Stimulated activated CD8-positive, alpha-beta memory T cell treated with anti-CD3 and anti-CD28 coated beads, Interleukin-12 subunit alpha, Interleukin-12 subunit beta, amount 100 ng/mL, for 24 hours (primary cell): ENCODE measurements around the gene AURKB.
"Not testable (repeated sequence)": the region's sequence is repeated elsewhere in the genome, so short reads cannot be mapped to it uniquely, and the experiment has no call there.

ENCODE experiments used
- DNase-seq: peaks from one replicate; pipeline ENCODE4 v3.0.0-alpha.2; 2020; ENCODE audit errors: extremely low read depth

AURKB gene

DNA sequence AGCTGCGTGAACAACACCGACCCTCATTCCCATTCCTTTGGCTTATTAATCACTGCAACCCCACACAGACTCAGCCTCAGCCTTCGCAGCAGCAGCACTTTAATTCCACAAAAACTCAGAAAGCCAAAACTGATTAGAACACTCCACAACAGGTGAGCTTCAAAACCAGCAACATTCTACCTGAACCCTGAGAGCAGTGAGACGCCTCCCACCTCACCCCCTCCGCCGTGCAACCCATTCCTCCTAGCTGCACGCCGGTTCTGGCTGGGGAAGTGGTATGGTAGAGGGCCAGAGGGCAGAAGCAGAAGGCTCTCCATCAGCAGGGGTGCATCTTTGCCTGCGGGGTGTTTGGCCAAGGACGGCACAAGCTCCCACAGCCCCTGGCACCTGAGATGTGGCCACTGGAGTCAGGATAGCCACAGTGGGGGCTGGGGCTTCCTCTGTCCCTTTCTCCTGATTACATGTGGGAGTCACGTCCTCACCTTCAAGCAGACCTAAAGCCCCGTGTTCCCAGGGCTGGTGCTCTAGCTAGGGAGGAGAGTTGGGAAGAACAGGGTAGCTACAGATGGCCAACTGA lies 22.0 kb downstream of the AURKB start:
- no peak for DNase-seq

DNA sequence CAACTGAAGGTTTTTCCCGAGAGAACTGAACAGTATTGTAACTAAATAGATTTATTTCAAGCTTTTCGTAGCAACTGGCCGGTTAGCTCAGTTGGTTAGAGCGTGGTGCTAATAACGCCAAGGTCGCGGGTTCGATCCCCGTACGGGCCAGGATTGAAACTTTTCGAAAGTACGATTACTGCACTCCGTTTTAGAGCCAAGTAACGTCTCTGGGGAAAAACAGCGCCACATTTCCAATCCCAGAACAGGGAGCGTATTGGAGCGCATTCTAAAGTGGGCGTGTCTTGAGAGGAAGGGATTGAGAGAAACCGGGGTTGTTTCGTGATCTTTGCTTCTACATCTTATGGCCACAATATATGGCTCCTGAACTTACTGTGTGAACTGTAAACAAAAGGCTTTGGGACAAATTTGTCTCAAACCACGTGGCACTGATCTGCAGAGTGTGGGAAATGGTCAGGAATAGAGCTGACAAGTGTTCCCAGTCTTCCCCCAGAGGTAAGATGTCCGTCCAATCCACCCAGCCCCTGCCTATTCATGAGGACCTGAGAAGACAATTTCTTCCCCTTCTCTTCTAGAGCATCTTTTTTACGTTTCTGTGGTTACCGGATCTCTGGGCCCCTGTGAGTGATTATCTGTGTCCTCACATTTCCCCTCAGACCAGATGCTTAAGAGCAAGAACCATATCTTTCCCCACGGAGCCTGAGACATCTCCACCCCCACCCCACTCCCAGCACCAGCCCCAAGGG lies 22.7 kb downstream of the AURKB start:
- DNase-seq: peak; percentile 69

DNA sequence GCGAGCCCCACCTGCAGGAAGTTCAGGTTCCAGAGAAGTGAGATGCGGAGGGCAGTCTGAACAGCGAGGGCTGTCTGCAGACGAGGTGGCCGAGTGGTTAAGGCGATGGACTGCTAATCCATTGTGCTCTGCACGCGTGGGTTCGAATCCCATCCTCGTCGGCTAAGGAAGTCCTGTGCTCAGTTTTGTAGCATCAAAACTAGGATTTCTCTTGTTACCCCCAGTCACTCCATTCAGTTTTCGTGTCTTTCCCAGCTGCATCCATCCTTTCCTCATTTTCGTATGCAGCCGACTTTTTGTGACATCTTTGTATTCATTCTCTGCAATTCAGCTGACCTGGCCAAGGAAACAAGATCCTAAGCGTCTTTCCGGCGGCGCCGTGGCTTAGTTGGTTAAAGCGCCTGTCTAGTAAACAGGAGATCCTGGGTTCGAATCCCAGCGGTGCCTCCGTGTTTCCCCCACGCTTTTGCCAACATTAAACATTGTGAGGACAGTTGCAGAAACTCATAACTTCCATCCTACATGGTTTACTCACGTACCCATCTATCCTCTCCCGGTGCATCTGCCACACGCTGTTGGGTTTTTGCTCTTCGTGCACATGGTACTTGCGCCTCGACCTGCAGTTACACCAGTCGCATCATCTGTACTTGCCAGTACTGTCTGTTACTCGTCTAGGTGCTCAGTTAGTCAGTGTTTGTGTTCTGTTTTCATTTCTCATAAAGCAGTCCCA lies 23.4 kb downstream of the AURKB start:
- DNase-seq: peak; percentile 75

DNA sequence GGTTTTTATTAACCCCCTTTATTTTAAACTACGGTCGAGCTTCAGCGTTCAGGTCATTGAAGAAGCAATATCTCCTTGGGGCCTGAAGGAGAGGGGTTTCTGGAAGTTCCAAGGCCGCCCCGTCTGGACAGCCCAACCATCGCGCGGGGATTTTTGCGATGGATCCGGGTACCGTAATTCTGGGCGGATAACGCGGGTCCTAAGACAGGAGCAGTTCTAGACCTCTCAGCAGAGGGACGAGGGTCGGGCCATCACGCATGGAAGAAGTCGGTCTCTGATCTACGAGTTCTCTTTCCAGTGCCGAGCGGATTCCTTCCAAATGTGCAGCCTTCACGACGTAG lies 24.0 kb downstream of the AURKB start:
- no peak for DNase-seq

DNA sequence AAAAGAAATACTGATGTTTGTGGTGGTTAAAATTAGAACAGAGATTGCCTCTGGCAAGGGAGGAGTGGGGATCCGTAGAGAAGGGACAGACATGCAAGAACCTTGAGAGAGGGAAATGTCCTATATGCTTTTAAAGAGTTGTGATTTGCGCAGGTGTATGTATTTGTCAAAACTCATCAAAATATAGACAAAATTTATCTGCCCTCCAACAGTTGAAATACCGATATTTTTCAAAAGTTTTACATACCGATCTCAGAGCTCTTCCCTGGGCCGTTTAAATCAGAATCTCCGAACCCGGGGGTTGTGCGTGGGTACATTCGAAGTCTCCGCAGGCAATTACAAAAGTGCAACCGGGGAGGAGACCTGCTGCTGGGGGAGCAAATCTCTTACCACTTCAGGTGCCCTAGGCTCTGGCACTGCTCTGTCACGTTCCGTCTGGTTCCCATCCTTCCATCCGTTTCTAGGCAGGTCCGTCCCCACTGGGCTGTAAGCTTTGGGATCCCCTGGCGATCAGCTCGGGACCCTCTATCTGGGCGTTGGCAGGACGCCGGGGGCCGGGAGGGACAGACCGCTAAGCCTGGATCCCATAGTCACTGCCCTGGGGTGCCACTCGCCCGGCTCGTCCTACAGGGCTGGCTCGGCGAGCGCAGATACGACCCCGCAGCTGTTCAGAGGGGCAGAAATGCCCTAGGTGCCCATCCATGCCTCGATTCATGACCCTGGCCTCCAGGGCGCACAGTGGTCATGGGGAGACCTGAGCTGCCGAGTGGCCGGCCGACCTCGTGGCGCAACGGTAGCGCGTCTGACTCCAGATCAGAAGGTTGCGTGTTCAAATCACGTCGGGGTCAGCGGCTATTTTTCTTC lies 24.6 kb downstream of the AURKB start:
- DNase-seq: peak; percentile 75

DNA sequence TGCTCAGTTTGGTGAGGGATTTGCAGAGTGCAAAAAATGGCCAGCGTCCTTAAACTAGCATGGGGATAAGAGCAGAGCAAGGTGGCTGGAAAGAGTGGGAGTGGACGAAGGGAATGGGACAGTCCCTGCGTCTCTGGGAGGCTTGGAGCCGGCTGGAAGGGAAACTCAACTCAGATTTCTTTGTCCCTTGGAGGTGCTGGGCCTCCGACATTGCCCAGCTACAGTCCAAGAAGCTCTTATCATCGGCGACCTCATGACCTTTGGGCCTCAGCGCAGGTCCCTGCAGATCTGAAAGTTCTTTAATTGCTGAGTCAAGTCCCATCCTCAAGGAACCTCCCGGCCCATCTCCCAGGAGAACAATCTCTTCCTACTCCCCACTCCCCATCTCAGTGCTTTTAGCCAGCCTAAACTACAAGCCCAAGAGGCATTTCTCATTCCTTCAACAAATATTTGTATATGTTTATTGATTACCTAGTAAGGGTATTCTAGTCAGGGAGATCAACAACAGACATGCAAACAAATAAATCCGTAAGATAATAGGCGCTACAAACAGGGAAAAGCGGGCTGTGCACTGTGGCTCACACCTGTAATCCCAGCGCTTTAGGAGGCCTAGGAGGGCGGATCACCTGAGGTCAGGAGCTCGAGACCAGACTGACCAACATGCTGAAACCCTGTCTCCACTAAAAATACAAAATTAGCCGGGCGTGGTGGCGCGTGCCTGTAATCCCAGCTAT lies 33.2 kb downstream of the AURKB start:
- no peak for DNase-seq

DNA sequence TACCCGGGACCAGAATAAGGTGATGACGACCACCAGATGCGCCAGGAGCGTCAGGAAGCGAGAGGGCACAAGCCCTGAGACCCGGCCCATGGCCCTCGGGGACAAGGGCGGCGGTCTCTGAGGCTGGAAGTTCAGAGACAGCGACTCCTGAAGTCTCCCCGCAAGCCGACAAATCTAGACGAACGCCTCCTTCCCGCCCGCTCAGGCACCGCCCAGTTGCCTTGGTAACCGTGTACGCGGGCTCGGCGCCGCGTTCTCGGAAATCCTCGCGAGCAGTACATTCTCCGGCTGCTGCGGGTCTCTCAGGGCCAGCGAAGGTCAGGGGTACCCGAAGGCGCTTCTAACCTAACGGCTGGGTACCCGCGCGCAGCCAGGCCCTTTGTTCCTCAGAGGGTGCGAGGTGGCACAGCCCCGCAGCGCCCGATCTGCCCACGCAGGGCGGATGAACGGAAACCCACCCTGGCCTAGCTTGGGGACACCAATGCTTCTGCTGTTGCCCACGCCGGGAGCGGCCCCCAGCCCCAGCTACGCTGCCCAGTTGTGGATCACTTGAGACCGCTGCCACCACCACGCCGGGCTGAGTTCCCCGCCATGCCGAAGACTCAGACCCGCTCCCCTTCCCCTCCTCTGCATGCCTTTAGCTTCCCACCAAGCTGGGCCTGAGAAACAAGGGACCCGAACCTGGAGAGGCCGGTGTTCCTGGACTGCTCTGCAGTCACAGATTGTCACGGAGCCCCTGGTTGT lies 34.0 kb downstream of the AURKB start, which contains the start of gene TMEM107:
TSS of gene TMEM107 (minus strand) at position 184 of the 744 bp plus-strand sequence. CDS start at position 90, 94 bp downstream.
- DNase-seq: no peak

DNA sequence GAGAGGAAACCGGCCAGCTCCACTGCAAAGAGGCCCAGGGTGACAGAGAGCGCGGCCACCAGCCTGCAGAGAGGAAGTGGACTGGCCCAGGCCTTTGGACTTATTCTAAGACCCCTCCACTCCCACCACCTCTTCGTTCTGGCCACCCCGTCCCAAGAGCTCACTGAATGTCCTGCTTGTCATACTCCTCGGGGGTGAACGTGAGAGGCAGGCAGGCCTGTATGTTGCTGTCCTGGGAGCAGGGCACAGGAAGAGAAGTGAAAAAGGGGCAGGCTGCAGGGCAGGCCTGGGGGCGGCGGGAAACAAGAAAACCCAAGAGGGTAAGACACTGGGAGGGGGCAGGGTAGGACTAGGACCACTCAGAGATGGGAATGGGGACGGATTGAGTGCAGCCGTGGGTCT lies 34.6 kb downstream of the AURKB start:
- DNase-seq: no peak

DNA sequence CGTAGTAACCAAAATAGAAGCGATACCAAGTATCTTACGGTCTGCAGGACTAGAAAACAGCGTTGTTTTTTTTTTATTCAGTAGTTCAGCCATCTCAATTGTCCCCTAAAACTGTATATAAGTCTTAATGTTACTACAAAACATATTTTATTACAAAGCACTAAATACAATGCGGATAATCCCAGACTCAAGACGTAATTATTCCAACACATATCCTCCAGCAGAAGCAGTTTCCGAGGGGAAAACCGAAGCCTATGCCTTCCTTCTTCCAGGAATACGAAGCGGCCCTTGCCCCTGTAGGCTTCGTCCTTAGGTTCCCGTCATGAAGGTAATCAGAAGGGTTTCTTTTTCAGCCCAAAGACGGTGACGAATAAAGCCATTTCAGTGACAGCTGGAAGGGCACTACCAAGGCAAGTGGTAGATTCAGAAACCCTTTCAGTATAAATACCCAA lies 36.5 kb downstream of the AURKB start:
- no peak for DNase-seq

DNA sequence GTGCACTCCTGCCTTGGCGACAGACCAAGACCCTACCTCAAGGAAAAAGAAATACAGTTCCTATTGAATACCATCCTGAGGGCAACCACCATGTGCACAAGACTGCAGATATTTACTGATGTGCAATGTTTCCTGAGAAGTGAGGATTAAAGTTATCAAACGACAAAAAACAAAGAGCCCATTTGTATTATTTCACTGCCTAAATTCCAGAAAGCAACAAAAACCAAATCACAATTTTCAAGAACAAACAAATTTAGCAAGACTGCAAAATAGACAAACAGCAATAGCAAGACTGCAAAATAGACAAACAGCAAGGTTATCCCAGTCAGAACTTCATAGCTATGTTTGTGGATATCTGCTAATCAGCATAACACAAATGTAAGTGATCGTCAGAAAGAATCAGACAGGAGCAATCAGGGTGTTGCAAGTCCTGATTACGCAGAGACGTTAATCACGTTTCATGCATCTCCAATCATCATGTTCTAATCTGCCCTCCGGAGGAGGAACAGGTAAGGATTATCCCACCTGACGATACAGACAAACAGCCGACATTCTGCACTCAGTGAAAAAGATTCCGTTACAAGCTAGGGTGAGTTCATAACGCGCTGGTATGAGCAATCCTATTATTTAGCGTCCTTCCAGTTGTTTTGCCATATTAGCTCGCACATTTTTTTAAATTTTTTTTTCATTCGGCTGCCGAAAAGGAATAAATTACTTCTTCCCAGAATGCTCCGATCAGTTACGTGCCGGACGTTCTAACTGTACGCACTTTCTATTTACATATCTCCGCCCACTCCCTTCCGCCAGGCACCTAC lies 37.1 kb downstream of the AURKB start:
- no peak for DNase-seq

DNA sequence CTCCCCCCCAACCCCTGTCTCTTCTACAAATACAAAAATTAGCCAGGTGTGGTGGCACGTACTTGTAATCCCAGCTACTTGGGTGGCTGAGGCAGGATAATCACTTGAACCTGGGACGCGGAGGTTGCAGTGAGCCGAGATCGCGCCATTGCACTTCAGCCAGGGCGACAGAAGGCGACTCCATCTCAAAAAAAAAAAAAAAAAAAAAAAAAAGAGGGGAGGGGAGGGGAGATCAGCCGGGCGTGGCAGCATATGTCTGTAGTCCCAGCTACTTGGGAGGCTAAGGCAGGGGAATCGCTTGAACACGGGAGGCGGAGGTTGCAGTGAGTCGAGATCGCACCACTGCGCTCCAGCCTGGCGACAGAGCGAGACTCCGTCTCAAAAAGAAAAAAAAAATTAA lies 40.2 kb downstream of the AURKB start:
- not testable (repeated sequence) for DNase-seq

DNA sequence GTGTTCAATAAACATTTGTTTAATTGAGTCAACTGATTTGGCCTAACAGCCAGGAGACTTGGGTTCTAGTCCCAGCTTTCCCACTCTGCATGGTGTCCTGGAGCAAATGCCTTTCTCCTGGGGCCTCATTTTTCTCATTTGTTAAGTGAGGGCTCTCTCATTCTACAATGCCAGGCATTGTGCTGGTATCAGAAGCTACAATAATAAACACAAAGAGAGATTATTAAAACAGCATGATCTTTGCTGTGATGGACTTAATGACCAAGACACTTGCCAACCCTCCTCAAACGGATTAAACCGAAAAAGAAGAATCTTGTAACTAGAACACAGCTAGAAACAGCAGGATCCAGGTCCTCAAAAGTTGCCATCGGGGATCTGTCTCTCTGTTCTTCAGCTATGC lies 42.8 kb downstream of the AURKB start:
- no peak for DNase-seq

DNA sequence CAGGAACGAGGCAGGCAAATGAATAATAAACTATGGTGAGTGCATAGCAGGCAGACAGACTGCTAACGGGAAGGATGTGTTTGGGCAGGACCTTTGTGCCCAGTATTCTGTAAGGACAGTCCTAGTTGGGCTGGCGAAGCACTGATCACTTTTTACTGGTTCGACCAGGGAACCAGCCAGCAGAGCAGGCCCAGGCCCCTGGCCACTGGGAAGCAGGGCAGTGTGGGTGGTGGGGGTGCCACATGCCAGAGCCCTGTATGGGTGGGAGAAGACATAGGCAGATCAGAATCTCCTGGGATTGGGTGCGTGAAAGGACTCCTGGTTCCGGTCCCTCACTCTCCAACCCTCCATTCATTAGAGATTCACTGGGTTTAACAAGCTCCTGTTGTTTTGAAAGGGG lies 43.6 kb downstream of the AURKB start:
- DNase-seq: no peak

DNA sequence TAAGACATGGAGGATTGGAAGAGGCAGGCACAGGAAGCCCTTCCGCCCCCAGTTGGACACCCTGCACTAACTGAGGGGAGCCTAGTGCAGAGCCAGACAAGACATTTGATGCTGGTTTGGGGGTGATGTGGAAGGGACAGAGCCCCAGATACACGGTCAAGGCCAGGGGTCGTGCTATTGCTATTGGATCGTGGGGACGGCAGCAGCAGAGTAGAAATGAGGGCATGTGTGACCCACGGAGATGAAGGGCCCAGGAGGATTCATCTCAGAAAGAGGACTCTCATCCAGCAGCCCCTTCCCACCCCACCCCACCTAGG lies 45.6 kb downstream of the AURKB start:
- DNase-seq: no peak

DNA sequence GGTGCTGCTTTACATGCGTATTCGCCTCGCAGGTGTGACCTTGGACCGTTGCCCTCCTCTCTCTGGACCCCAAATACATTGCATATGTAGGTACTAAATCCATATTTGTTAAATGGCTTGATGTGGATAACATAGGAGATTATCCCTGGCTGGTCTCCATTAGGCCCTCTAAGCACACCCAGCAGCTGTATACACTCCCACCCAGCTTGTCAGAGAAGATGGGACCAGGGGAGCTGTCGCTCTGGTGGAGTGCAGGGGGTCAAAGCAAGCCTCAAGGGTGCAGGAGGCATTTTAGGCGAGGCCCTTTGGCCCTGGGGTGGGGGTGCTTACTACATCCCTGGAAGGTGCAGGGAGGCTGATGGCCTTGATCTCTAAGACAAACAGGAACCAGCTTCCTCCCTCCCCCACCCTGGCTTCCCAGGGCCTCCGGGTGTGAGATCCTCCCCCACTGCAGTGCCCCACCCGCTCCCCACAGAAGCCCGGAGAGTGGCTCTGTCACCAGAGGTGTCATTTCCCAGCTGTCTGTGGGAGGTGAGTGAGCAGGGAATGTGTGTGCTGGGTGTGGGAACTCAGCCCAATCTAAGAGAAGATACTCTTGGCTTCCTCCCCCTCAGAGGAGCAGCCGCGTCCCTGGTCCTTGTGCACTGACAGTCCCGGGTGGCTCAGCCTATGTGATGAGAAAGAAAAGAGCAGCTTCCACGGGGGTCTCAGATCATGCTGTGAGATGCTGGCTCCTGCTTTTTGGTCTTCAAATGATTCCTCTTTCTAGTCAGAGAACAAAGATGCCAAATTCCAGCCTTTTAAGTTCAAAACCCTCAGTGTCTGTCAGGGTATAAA lies 46.2 kb downstream of the AURKB start:
- DNase-seq: no peak

DNA sequence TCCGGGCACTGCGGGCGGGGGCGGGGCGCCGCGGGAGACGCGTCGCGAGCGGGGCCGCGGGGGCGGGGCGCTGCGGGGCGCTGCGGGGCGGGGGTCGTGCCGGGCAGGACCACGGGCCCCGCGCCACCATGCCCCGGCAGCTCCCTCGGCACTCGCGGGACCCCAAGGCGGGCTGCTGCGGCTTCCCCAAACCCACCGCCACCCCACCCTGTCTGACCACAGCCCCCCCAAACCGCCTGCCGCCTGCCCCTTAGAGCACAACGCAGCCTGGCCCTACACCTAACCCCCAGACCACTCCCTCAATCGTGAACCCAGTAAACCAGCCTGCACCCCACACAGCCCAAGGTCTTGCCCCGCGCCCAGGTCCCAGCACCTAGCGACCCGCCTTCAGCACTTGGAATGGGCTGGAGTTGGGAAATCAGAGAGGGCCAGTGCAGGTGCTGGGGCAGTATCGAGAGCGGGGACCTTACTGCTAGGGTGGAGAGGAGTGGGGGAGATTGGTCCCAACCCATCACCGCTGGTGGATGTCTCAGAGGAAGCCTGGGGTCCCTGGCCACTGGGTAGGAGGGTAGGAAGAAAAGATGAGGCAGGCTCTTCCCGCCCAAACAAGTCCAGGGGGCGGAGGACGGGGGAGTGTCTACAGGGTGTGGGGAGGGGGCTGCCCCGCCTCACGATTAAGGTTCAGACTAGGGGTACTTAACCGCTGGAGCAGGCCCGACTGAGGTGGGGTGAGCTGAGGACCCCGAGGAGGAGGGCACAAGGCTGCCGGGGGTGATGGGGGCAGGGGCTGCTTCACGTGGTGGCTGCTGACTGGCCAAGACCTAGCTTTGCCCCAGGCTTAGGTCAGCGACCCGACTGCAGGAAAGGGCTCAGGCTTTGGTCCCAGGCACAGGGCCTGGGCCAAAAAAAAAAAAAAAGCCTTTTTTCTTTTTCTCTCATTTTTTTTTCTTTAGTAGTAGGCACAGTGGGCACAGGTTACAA lies 47.1 kb downstream of the AURKB start:
- DNase-seq: no peak

DNA sequence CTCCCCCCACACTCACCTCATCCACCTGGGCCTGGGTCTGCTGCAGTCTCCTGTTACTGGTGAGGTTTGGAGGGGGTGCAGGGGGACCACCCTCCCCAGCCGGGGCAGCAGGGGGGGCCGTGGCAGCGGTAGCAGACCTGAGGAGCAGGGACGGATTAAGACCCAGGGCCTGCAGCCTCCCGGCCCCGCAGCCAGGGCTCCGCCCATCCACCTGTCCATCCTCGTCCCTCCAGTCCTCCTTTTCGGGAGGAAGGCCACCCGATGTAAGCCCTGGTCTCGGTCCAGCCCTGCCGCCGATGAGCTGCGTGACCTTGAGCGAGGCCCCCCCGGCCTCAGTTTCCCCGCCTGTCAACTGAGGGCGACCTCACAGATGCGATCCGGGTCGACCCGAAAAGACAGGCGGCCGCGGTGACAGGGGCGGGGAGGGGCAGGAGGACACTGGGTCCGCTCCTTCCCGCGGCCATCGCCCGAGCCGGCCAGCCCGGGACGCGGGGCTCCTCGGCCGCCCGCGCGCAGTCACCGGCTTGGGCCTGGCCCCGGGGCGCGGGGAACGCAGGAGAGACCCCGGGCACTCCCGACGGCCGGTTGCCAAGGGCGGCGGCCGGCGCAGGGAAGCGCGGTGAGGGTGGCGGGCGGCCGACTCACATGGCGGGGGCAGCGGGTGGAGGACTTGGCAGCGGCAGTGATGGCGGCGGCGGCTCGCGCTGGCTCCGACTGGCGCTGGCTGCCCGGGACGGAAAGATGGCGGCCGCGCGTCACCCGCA lies 48.0 kb downstream of the AURKB start, which contains the start of gene VAMP2:
TSS of gene VAMP2 (minus strand) at position 716 of the 764 bp plus-strand sequence. CDS start at position 647, 69 bp downstream.
- no peak for DNase-seq
